ENCODE measurements around the gene FRYL. TPM values are rescaled to one million over a fixed set of nuclear protein-coding genes. Genes with fewer than 3 reads are reported as not detected.

The FRYL gene
- total RNA-seq, 1 experiment from 2014 or later, result 47.7 TPM

DNA sequence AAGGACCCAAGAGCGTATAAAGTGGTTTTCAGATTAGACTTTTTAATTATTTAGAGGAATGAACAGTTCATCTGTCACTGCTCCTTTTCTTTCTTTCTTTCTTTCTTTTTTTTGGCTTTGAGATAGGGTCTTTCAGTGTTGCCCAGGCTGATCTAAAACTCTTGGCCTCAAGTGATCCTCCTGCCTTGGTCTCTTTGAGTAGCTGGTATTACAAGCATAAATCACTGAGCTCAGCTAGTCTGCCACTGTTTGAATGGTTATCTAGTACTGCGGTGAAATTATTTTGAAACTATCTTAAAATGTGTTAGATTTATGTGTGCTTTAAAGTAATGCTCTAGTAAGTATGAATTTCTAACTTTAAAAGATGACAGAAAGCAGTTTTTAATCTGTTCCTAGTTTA, 6.5 kb upstream of the FRYL start:
- H3K27ac ChIP-seq (ENCODE audit: low read depth, low read length), result no peak overlapping the region
- H3K36me3 ChIP-seq (ENCODE audit: control insufficient read depth in 1 of 2, insufficient read depth in 2 of 2, low read length in 2 of 2), result no peaks in the 10 kb centered on the region
- H2AFZ ChIP-seq (ENCODE audit: low read depth, low read length, poor library complexity, severe bottlenecking), result no peak overlapping the region
- DNase-seq (ENCODE audit: low read depth, low spot score), result no peak
- H3K9ac ChIP-seq (ENCODE audit: low read length), result no peak overlapping the region
- no TSS peak for BruUV-seq (replicated peaks)
- no peak for TF ChIP-seq RAD21 (IDR thresholded peaks at IDR 0.05; ENCODE audit: low read depth)
- no peak for TF ChIP-seq ZNF274 (IDR thresholded peaks at IDR 0.05; ENCODE audit: low read depth, low read length)
- TF ChIP-seq, protein P1, sequence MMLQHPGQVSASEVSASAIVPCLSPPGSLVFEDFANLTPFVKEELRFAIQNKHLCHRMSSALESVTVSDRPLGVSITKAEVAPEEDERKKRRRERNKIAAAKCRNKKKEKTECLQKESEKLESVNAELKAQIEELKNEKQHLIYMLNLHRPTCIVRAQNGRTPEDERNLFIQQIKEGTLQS (IDR thresholded peaks at IDR 0.05), result no peak
- TF ChIP-seq FOSL1 (IDR thresholded peaks at IDR 0.05; ENCODE audit: low read depth), result no peak
- TF ChIP-seq POLR2A (IDR thresholded peaks at IDR 0.05; ENCODE audit: borderline replicate concordance, extremely low read depth, insufficient read depth, insufficient read length), result no peak
- TF ChIP-seq EZH2 (IDR thresholded peaks at IDR 0.05), result no peak
- TF ChIP-seq EGR1 (IDR thresholded peaks at IDR 0.05; ENCODE audit: low read depth), result no peak
- TF ChIP-seq, protein P2, sequence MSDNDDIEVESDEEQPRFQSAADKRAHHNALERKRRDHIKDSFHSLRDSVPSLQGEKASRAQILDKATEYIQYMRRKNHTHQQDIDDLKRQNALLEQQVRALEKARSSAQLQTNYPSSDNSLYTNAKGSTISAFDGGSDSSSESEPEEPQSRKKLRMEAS (IDR thresholded peaks at IDR 0.05), result no peak
- no peak for TF ChIP-seq YY1 (IDR thresholded peaks at IDR 0.05; ENCODE audit: extremely low read depth, insufficient replicate concordance, low read depth, low read length)
- TF ChIP-seq CBX3 (IDR thresholded peaks at IDR 0.05; ENCODE audit: low read depth), result no peak
- TF ChIP-seq, protein P3, sequence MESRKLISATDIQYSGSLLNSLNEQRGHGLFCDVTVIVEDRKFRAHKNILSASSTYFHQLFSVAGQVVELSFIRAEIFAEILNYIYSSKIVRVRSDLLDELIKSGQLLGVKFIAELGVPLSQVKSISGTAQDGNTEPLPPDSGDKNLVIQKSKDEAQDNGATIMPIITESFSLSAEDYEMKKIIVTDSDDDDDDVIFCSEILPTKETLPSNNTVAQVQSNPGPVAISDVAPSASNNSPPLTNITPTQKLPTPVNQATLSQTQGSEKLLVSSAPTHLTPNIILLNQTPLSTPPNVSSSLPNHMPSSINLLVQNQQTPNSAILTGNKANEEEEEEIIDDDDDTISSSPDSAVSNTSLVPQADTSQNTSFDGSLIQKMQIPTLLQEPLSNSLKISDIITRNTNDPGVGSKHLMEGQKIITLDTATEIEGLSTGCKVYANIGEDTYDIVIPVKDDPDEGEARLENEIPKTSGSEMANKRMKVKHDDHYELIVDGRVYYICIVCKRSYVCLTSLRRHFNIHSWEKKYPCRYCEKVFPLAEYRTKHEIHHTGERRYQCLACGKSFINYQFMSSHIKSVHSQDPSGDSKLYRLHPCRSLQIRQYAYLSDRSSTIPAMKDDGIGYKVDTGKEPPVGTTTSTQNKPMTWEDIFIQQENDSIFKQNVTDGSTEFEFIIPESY (IDR thresholded peaks at IDR 0.05; ENCODE audit: extremely low read depth, insufficient replicate concordance, low read length), result no peak
- TF ChIP-seq ELF1 (IDR thresholded peaks at IDR 0.05; ENCODE audit: borderline replicate concordance, low read depth), result no peak
- TF ChIP-seq SRF (IDR thresholded peaks at IDR 0.05; ENCODE audit: low read depth), result no peak
- no peak for TF ChIP-seq SIN3A (IDR thresholded peaks at IDR 0.05; ENCODE audit: low read depth)
- no peak for TF ChIP-seq EZH2phosphoT487 (IDR thresholded peaks at IDR 0.05; ENCODE audit: borderline replicate concordance)
- RAD21 ChIA-PET (ENCODE audit: low non-redundant PET in 1 of 2, low total read pairs in 2 of 2, uncharacterized antibody in 2 of 2, unreplicated experiment in 2 of 2), result no interaction called here
- CTCF ChIA-PET, result no interaction called here
- H3K9me2 ChIP-seq (ENCODE audit: insufficient read depth), result no peaks in the 10 kb centered on the region
- H3K79me2 ChIP-seq (ENCODE audit: insufficient read depth, low read length), result no peaks in the 10 kb centered on the region
- H3K27me3 ChIP-seq (ENCODE audit: insufficient read depth, low read length), result no peaks in the 10 kb centered on the region
- H3K9me3 ChIP-seq (ENCODE audit: control insufficient read depth in 1 of 2, insufficient read depth in 1 of 2, low read depth in 1 of 2, low read length in 2 of 2), result no peaks in the 10 kb centered on the region
- H4K20me1 ChIP-seq (ENCODE audit: insufficient read depth), result no peaks in the 10 kb centered on the region
- no peak overlapping the region for H3K4me3 ChIP-seq (replicated peaks in 1 of 2; ENCODE audit: low read depth in 1 of 2, low read length in 2 of 2)
- H3K4me1 ChIP-seq (ENCODE audit: control insufficient read depth in 1 of 2, insufficient read depth in 2 of 2, low read length in 2 of 2), result no peaks in the 10 kb centered on the region; a peak in 1 of 4 replicates
- no peak overlapping the region for H3K4me2 ChIP-seq (ENCODE audit: low read length)
- intact Hi-C loops (cut with micrococcal nuclease), result no loop called here
- no peak for ATAC-seq
- POLR2A ChIA-PET, result no interaction called here

Data from HCT116 (cell line).